NCI-H524 treated with DMSO at 0.1 percent for 48 hours (cell line): ENCODE results near the gene SV2B.
"Not testable (repeated sequence)": the region's sequence is repeated elsewhere in the genome, so short reads cannot be mapped to it uniquely, and the experiment has no call there.

ENCODE experiments used
- DNase-seq: peaks from one replicate; lab custom pipeline; 2025; lab: John Stamatoyannopoulos, UW

Gene SV2B

DNA sequence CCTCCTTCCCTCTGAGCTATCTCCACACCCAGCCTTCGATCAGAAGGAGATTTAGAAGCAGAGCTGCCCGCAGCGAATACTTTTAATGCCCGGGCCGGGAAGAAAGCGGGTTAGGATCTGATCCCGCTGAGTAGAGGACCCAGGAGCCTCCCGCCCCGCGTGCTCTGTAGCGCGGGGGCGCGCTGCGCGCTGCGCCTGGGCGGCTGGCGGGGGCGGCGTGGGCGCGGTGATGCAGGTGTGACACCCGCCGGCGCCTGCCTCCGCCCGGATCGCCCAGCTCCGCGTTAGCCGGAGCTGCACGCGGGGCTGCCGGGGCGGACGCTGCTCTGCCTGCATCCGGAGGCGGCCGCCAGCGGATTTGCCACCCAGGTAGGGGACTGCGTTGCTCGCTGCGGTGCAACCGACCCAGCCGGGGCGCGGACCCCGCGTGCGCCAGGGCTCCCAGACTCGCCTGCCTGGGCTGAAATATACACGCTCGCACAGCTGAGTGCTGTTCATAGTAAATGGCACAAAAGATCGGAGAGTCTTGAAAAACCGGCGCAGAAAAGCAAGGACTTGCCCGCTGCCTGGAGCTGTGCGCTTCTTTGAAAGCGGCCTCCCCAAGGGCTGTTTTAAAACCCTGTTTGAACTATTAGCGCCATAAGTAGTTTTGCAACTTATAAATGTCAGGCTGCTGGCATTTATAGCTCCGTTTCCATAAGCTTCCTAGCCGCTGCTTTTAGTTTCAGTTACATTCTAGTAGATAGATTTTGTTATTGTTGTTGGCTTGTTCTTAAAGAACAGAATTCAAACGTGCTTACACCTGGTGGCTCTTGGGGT is at the start of gene SV2B:
Gene SV2B (plus strand): TSS at position 263 of the 819 bp plus-strand sequence. CDS start 126,007 bp downstream, outside the sequence.
- no peak for DNase-seq

DNA sequence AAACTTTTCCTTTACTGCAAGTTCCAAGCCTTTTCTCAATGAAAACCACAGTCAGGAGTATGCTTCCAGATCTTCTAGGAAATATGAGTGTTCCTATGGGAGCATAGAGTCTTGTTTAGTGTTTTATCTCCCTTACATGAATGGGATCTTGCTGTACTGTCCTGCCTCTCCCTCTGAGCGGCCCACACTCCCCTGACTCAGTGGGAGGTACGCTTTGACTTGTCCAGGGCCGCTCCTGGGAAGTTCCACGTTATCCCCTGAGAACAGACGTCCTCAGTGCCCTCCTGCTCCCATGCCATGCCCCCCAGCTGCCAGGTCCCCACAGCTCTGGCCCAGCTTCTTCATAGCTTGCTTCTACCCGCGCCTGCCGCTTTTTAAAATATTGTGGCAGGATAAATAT is 48.8 kb upstream of the SV2B start:
- no peak for DNase-seq

GRCh38 chr15:91054816-91055215 is 45.2 kb upstream of the SV2B start:
- no peak for DNase-seq

GRCh38 chr15:91055548-91056331 is 44.3 kb upstream of the SV2B start:
- peak; percentile 67 for DNase-seq

DNA sequence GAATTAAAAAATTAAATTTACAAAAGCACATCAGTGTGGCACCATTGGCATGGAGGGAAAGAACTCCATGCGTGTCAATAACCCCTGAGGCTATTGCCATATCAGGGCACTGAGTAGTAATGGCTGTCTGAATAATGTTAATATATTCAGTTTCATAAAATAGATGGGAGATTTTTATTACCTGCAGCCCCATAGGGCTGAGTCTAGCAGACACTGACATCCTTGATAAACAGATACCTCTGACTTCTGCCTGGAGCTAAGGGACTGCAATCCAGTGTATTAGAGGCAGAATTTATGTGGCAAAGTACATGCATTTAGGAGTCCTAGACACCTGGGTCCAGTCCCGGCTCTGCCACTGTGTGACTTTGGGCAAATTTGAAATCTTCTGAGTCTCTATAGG is 38.8 kb upstream of the SV2B start:
- no peak for DNase-seq

DNA sequence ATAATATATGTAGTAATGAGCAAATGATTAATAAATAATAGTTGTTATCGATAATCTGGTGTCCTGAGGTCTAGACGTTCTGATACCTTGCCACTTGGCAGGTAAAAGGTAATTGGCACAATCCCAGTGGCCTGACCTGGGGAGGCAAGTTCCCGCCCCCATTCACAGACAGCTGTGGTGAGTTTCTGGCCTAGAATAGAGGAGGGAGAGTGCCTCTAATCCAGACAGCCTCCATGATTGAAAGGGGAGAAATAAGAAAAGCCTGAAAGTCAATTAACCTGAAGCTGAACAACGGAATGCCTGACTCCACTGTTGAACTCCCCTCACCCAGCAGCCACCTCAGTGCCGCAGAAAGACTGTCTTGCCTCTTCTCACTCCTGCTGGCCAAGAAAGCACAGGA is 38.1 kb upstream of the SV2B start:
- DNase-seq: no peak

DNA sequence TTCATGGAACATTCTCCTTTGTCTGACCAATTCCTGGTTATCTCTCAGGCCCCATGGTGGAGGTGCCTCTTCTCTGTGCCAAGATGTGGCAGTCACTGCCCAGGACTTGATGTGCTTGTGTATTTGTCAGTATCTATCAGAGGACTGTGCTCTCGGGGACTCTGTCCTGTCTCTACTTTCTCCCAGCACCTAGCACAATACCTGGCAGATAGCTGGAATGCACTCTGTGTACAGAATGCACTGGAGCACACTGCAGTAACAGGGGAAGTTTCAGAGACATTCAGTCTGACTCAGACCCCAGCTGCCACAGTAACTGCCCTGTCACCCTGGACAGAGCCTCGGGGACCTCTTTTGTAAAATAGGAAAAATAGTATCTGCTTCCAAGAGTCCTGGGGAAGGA is 34.6 kb upstream of the SV2B start:
- no peak for DNase-seq

- DNase-seq: no peak
Measured at GRCh38 chr15:91067036-91067435, 33.0 kb upstream of the SV2B start.

DNA sequence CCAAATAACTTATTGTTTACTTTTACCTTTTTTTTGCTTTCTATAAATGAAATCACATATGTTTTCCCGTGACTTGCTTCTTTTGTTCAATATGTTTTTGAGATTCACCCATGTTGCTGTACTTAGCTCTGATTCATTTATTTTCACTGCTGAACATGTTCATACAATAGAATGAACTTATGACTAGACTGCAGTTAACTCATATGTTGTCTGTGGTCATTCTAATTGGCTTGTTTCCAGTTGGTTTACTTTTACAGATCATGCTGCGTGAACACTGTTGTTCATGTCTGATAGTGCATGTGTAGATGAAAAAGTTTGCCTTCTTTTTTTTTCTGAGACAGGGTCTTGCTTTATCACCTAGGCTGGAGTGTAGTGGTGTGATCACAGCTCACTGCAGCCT is 31.6 kb upstream of the SV2B start:
- DNase-seq: no peak

DNA sequence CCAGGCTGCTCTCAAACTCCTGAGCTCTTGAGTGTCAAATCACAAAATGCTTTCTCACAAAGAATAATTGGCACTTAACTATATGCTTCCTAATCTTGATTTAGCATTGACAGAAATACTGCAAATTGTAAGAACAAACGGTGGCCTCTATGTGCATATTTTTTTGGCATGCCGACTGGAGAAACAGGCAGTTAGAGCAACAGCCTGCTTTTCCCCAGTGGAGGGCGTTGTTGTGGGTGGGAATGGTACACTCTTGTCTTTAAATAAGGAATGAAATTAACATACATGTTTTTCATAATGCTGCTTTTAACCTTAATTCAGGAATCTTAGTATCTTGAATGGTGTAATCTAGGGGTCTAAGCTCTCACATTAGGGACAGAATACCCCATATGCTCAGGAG is 31.1 kb upstream of the SV2B start:
- DNase-seq: no peak

GRCh38 chr15:91070872-91071271 is 29.2 kb upstream of the SV2B start:
- no peak for DNase-seq

DNA sequence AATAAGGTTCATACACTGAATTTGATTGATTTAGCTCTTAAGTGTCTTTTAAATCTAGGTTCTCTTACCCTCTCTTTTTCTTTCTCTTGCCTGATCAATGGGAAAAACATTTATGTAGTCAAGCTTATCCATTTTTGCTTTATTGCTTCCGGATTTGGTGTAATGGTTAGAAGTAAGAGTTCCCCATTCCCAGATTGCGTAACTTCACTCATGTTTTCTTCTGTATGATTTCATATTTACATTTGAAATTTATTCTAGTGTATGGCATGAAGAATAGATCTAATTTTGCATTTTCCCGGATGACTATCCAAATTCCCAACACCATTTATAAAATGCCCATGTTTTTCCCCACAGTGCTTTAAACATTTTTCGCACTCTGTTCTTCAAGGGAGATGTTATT is 27.9 kb upstream of the SV2B start:
- DNase-seq: no peak

GRCh38 chr15:91073077-91073476 is 27.0 kb upstream of the SV2B start:
- DNase-seq: no peak

DNA sequence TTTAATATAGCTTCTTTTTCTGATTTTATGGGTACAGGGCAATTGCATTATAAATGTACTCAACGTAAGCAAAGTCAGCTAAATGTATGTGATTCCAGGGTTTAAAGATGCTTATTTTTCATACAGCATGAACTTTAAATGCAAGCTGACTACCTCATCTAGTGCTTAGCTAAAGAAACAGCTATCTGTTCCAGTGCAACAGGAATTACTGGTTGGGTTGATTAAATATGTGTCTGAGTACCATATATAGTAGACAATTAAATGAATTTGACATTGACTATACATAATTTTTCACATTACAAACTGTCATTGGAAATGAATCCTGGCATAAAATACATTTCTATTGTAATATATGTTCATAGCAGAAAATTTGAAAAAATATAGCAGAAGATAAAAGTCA is 26.3 kb upstream of the SV2B start:
- no peak for DNase-seq

- peak; percentile 52 for DNase-seq
Measured at GRCh38 chr15:91075739-91076138, 24.3 kb upstream of the SV2B start.

- DNase-seq: no peak
Measured at GRCh38 chr15:91077029-91077428, 23.0 kb upstream of the SV2B start.

GRCh38 chr15:91093866-91094265 is 6.2 kb upstream of the SV2B start:
- DNase-seq: not testable (repeated sequence)

DNA sequence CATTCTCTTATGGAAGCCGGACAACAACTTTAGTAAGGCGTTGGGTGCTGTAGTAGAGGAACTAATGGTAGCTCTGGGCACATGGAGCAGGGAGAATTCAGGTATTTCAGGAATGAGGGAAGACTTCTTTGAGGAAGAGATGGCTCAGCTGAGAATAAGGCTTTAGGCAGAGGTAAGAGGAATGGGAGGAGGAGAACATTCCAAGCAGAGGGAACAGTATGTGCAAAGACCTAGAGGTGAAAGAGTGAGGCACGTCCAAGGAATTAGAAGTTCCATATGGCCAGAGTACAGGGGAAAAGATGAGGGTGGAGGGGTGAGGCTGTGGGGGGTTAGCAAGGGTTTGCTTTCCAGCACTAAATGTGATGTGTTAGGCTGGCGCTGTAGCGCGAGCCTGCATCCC is 1.6 kb upstream of the SV2B start:
- no peak for DNase-seq

GRCh38 chr15:91099616-91099994 is 452 bp upstream of the SV2B start:
- DNase-seq: peak; percentile 32

- DNase-seq: peak; percentile 8
Measured at GRCh38 chr15:91100814-91101607, 954 bp downstream of the SV2B start.

DNA sequence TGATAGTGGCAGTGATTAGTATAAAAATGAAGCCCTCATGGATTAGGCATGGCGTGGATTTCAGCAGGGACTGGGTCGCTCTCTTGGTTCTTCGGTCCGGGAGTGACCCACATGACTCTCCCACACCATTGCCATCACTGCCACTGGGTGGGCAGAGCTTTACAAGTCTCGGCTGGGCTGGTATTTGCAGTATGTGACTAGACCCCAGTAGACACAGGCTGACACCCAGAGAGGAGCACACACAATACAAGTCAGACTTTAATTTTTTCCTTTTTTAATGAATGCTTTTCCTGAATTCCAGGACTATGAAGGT is 1.5 kb downstream of the SV2B start:
- DNase-seq: no peak

- no peak for DNase-seq
Measured at GRCh38 chr15:91102546-91103330, 2.7 kb downstream of the SV2B start.
